ENCODE results near the gene CNTNAP2. TPM values are rescaled to one million over a fixed set of nuclear protein-coding genes. Genes with fewer than 3 reads are reported as not detected.

CNTNAP2 gene
- total RNA-seq, 6 experiments from 2014 or later: 0.07 to 0.13 (median 0.12) TPM; not detected in 3

DNA sequence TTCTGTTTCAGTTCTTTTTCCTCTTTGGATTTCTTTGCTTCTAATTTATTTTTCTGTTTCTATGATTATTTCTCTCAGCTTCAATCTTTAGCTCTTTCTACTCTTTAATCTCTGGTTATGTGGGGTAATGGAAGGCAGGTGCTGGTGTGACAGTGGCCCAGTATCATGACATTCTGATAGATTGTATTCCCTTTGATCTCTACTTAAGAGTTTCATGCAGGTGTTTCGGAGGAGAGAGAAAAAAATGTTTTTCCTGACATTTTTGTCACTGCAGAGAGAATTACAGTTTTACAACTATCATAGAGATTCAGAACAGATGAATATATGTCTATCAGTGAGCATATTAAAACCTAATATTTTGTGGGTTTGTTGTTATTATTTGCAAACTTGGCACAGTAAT lies 524.9 kb downstream of the CNTNAP2 start:
- no peaks in the 10 kb centered on the region; the same call in 1 of the 2 replicates for H3K27me3 Mint-ChIP-seq (ENCODE audit: insufficient read depth)
- H3K9me3 Mint-ChIP-seq: peaks cover 29% of the 10 kb centered on the region
- no peak overlapping the region for H3K27ac Mint-ChIP-seq
- no peaks in the 10 kb centered on the region for H3K4me1 Mint-ChIP-seq (ENCODE audit: low read depth)
- DNase-seq: no peak
- no peak overlapping the region for H3K4me3 Mint-ChIP-seq
- TF ChIP-seq, protein P1, sequence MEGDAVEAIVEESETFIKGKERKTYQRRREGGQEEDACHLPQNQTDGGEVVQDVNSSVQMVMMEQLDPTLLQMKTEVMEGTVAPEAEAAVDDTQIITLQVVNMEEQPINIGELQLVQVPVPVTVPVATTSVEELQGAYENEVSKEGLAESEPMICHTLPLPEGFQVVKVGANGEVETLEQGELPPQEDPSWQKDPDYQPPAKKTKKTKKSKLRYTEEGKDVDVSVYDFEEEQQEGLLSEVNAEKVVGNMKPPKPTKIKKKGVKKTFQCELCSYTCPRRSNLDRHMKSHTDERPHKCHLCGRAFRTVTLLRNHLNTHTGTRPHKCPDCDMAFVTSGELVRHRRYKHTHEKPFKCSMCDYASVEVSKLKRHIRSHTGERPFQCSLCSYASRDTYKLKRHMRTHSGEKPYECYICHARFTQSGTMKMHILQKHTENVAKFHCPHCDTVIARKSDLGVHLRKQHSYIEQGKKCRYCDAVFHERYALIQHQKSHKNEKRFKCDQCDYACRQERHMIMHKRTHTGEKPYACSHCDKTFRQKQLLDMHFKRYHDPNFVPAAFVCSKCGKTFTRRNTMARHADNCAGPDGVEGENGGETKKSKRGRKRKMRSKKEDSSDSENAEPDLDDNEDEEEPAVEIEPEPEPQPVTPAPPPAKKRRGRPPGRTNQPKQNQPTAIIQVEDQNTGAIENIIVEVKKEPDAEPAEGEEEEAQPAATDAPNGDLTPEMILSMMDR (IDR thresholded peaks at IDR 0.05): no peak
- no peaks in the 10 kb centered on the region for H3K36me3 Mint-ChIP-seq (ENCODE audit: low read depth)

DNA sequence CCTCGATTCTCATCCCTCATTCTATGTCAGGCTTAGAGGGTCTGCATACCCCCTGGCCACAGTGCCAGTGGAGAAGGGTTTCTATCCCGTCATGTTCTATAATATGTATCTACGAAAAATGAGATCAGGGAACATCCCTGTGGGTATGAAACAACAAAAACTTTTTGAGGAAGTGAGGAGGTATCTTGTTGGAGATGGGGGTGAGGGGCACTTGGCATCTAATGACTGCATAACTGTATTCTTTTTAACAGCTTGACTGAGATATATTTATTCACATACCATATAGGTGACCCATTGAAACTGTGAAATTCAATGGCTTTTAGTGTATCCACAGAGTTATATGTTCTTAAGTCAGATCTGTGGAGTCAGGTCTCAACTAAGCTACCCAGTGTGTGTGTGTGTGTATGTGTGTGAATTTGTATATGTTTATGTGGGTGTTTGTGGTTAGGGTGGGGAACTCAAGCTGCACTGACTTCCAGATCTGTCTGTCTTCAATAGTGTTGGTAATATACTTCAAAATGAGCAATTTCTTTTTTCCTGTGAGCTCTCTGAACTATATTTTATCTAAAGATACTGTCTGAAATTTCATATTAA lies 528.9 kb downstream of the CNTNAP2 start:
- Mint-ChIP-seq H3K4me3 (no peak overlapping the region), H3K4me1 (ENCODE audit: low read depth) (no peaks in the 10 kb centered on the region), H3K9me3 (peaks cover 41% of the 10 kb centered on the region), H3K36me3 (ENCODE audit: low read depth) (no peaks in the 10 kb centered on the region), H3K27ac (no peak overlapping the region), H3K27me3 (ENCODE audit: insufficient read depth) (no peaks in the 10 kb centered on the region; the same call in 1 of the 2 replicates)
- no peak for DNase-seq
- TF ChIP-seq, protein P1 (IDR thresholded peaks at IDR 0.05): no peak

DNA sequence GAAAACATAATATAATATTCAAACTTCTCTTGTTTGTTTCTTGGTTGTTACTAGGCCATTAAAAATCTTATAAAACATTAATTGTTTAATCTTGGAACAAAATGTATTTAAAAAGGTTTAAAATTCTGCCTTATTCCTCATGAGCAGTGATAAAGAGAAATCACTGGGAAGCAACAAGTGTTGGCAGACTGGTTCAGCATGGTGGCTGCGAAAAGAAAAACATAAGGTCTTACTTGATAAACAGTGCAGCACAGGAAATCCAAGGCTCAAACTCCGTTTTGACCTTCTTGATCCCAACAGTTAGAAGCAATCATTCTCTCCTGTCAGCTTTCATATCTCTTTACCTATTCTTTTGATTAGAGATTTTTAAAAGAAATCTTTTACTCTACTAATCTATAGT lies 530.8 kb downstream of the CNTNAP2 start:
- no peaks in the 10 kb centered on the region for H3K27me3 Mint-ChIP-seq (ENCODE audit: insufficient read depth)
- no peaks in the 10 kb centered on the region for H3K36me3 Mint-ChIP-seq (ENCODE audit: low read depth)
- no peak overlapping the region for H3K27ac Mint-ChIP-seq
- no peaks in the 10 kb centered on the region for H3K4me1 Mint-ChIP-seq (ENCODE audit: low read depth)
- TF ChIP-seq, protein P1 (IDR thresholded peaks at IDR 0.05): no peak
- H3K9me3 Mint-ChIP-seq: peaks cover 32% of the 10 kb centered on the region
- no peak overlapping the region for H3K4me3 Mint-ChIP-seq
- no peak for DNase-seq

DNA sequence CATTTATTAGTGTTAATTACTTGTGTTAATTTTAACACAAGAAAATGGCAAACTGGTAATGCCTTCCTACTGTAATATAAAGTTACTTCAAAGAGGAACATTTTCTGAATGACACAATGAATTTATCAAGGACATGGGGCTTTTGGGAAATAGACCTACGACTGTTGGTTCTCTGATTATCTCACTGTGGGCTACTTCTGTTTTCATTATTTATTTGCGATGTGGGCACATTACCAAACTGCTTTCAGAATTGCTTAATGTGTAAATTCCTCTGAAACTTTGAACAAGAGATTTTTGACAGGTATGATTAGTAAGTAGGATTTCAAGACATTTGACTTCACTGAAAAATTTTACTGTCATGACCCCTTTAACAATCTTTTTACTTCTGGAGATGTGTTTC lies 535.6 kb downstream of the CNTNAP2 start:
- no peaks in the 10 kb centered on the region for H3K4me1 Mint-ChIP-seq (ENCODE audit: low read depth)
- H3K9me3 Mint-ChIP-seq: peaks cover 21% of the 10 kb centered on the region
- H3K4me3 Mint-ChIP-seq: no peak overlapping the region
- TF ChIP-seq, protein P1 (IDR thresholded peaks at IDR 0.05): no peak
- H3K27me3 Mint-ChIP-seq (ENCODE audit: insufficient read depth): no peaks in the 10 kb centered on the region
- no peak overlapping the region for H3K27ac Mint-ChIP-seq
- no peaks in the 10 kb centered on the region for H3K36me3 Mint-ChIP-seq (ENCODE audit: low read depth)
- DNase-seq: no peak

DNA sequence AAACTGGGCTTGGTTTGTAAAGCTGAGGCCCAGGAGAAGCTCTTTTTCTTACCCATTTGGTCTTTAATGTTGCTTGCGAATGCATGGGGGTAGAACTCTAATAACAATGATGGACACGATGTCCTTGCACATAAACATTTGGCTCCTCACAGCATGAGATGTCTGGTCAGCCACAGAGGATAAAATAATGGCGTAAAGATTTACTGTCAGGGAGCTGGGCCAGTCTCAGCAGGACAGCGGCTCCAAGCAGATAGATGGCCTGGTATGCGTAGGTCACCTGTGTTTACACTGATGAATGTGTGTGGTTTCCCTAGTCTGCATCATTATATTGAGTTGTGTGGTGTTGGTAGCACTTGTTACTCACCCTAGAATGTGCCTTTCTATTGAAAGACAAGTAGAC lies 537.4 kb downstream of the CNTNAP2 start:
- Mint-ChIP-seq H3K27me3 (ENCODE audit: insufficient read depth) (no peaks in the 10 kb centered on the region), H3K4me3 (no peak overlapping the region), H3K9me3 (peaks cover 33% of the 10 kb centered on the region), H3K4me1 (ENCODE audit: low read depth) (no peaks in the 10 kb centered on the region), H3K27ac (no peak overlapping the region), H3K36me3 (ENCODE audit: low read depth) (no peaks in the 10 kb centered on the region)
- TF ChIP-seq, protein P1 (IDR thresholded peaks at IDR 0.05): no peak
- DNase-seq: no peak

Data from HFFc6 (cell line).